T47D (cell line): ENCODE data around the gene PAIP2.

Experiments
- DNase-seq, 2 experiments: peaks; one replicate each; pipeline versions ENCODE4 v3.0.0 to v3.0.0-alpha.2; 2011 to 2012; ENCODE audit warnings: low read depth in 1 of 2, low spot score in 1 of 2
- JUND ChIP-seq: IDR thresholded peaks from 2 replicates; pipeline ENCODE4 v1.6.1; 2012; ENCODE audit warnings: low read depth
- in situ Hi-C: cut with HindIII; loops from 2 replicates; pipeline ENCODE4 v1.10.0; 2016; ENCODE audit warnings: low sequenced_read_pairs, low pct_unique_long_range_greater_than_20kb

The PAIP2 gene

DNA sequence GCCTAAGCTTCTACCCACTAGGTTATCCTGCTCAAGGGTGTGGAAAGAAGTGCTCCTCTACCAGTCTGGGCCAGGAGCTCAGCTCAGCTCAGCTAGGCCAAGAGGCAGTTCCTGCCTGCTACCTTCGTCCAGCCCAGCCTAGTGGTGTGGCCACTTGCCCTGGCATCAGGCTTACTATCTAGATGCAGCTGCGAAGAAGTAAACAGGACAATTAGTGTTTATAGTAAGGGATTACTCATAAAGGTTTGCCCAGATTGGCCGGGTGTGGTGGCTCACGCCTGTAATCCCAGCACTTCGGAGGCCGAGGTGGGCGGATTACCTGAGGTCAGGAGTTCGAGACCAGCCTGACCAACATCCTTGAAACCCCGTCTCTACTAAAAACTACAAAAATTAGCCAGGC is 75.0 kb downstream of the PAIP2 start:
- no peak for TF ChIP-seq JUND
- in situ Hi-C loops = no loop called here
- no peak for DNase-seq

DNA sequence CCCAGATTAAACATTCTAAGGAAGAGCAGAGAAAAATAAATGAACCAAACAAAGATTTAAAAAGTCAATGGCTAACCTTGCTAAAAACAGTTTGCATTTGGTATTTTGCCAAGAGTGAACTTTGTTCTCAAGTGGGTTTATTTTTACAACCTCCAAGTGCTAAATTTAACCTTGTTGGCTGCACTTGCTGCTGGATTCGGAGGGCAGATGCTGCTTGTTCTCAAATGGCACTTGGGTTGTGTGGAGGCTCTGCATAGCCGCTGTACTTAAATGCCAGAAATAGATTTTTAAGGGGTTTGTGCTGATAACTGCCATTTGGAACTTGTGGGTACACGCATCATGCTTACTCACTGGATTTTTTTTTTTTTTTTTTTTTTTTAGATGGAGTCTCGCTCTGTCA is 75.6 kb downstream of the PAIP2 start:
- no peak for DNase-seq
- no peak for TF ChIP-seq JUND
- in situ Hi-C loops = no loop called here

DNA sequence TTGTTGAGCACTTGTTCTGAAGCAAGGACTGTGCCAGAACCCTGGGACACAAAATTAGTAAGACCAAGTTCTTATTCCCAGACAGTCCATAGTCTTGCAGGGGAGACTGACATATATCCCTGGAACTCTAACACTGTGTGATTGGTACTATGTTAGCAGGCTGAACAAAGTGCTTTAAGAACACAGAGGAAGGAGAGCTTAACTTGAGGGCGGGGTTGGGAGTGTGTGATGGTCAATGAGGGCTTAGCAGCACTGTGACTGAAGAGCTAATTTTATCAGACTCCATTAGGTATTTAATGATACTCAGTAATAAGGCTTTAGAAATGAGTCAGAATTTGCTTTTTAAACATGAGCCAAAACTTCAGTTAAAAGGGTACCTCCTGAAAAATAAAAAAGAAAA is 77.1 kb downstream of the PAIP2 start:
- no peak for DNase-seq
- in situ Hi-C loops = no loop called here
- no peak for TF ChIP-seq JUND
